Breast epithelium (tissue), 4 donors: Measurements from ENCODE around the gene BCL11B. TPM values are rescaled to one million over a fixed set of nuclear protein-coding genes. Genes with fewer than 3 reads are reported as not detected.

Source experiments
- DNase-seq, 2 donors: peaks; one replicate each; pipeline ENCODE4 v3.0.0-alpha.2; 2019; ENCODE audit warnings: low spot score in 2 of 2
- H3K27ac ChIP-seq, 2 donors: fragments of 200-600 bp; sonication (generic) in 1 of 2; one replicate each; pipeline ENCODE4 v1.5.1; 2016 to 2019; ENCODE audit warnings: mild to moderate bottlenecking in 1 of 2
- H3K27me3 ChIP-seq, 2 donors: fragments of 200-600 bp; sonication (generic) in 1 of 2; one replicate each; pipeline versions ENCODE4 v1.5.1 to v1.6.0; 2017 to 2019; ENCODE audit warnings: control low read depth in 1 of 2, mild to moderate bottlenecking in 1 of 2
- H3K36me3 ChIP-seq: fragments of 200-600 bp; one replicate; pipeline ENCODE4 v1.5.1; 2019
- H3K4me1 ChIP-seq, 2 donors: fragments of 200-600 bp; sonication (generic); one replicate each; pipeline ENCODE4 v1.5.1; 2016 to 2019; ENCODE audit warnings: control low read depth in 1 of 2
- H3K4me3 ChIP-seq, 3 donors: fragments of 200-600 bp; sonication (generic); 1 replicate in 2 of 3; 2 replicates in 1 of 3; pipeline ENCODE4 v1.5.1; 2016 to 2019; ENCODE audit warnings: mild to moderate bottlenecking in 3 of 3, moderate library complexity in 2 of 3
- H3K9me3 ChIP-seq, 2 donors: fragments of 200-600 bp; sonication (generic) in 1 of 2; one replicate each; pipeline ENCODE4 v1.5.1; 2016 to 2019; ENCODE audit warnings: control low read depth in 1 of 2
- CTCF ChIP-seq, 3 donors: fragments of 450-650 bp; IDR thresholded peaks; one replicate each; pipeline ENCODE4 v1.5.1; 2016 to 2017; ENCODE audit warnings: antibody characterized with exemption in 3 of 3, mild to moderate bottlenecking in 3 of 3, moderate library complexity in 3 of 3
- POLR2A ChIP-seq: fragments of 450-650 bp; IDR thresholded peaks from one replicate; pipeline ENCODE4 v1.6.1; 2016; ENCODE audit warnings: antibody characterized with exemption, mild to moderate bottlenecking, moderate library complexity
- POLR2AphosphoS5 ChIP-seq, 3 donors: sonication (generic); formaldehyde crosslinking; IDR thresholded peaks; one replicate each; pipeline ENCODE4 v1.6.1; 2017; ENCODE audit warnings: antibody characterized with exemption in 3 of 3
- intact Hi-C: fragments of 100-400 bp; cut with DNase I; formaldehyde crosslinking; loops from one replicate; pipeline ENCODE4 v1.15.1; 2023; ENCODE audit warnings: low total_unique reads
- total RNA-seq, 3 donors: library from RNA; depleted of rRNA; stranded (reverse); fragments of >200 nt; gene quantifications; one replicate each; pipeline ENCODE4 v1.1.0, GENCODE V29; 2016

BCL11B gene
- total RNA-seq, 3 donors from 2014 or later, result 0.96 to 3.9 (median 2.6) TPM

- no peaks in the 10 kb centered on the region for H3K4me1 ChIP-seq
Measured at GRCh38 chr14:99122521-99123125, 149.4 kb downstream of the BCL11B start.

DNA sequence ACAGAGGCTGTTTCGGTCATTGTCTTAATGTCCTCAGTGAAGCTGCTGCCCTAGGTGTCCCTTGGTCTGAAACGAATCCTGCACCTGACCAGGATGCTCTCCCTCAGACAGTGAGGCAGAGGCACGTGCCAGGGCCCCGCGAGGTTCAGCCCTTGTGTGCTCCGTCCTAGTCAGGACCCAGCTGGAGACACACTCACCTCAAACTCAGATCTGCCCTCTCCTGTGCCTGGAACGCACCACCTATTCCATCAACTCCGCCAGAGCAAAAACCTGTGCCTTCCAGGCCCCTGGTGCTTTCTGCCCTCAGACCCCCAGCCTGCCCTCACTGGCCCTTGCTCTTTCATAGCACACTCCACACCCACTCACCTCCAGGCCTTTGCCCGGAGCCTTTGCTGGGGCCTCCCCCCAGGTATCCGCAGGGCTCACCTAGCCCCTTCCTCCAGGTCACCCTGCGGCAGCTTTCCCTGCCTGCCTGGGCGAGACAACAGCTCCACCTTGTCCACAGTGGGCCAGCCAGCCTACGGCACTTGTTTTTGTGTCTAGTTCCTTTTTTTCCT is 150.6 kb downstream of the BCL11B start:
- peak in 1 of 2 donors; percentile 3 for DNase-seq
- H3K27ac ChIP-seq, result no peak overlapping the region
- H3K27me3 ChIP-seq, result peaks cover 0 to 38% of the 10 kb centered on the region in 2 donors
- H3K9me3 ChIP-seq, result no peaks in the 10 kb centered on the region
- TF ChIP-seq CTCF (IDR thresholded peaks at IDR 0.05), result no peak
- H3K4me3 ChIP-seq, result no peak overlapping the region
- no peaks in the 10 kb centered on the region for H3K4me1 ChIP-seq
- intact Hi-C loops, result no loop called here
- H3K36me3 ChIP-seq, result no peaks in the 10 kb centered on the region

More at GRCh38 chr14:99122521-99123125, 149.4 kb downstream of the BCL11B start:
- Histone ChIP-seq H3K36me3 (no peaks in the 10 kb centered on the region), H3K27ac (no peak overlapping the region), H3K9me3 (no peaks in the 10 kb centered on the region), H3K4me3 (no peak overlapping the region), H3K27me3 (peaks cover 0 to 29% of the 10 kb centered on the region in 2 donors)
- no peak for TF ChIP-seq CTCF (IDR thresholded peaks at IDR 0.05)
- TF ChIP-seq POLR2AphosphoS5 (IDR thresholded peaks at IDR 0.05), result no peak
- no peak for TF ChIP-seq POLR2A
- DNase-seq, result no peak
- intact Hi-C loops, result no loop called here

DNA sequence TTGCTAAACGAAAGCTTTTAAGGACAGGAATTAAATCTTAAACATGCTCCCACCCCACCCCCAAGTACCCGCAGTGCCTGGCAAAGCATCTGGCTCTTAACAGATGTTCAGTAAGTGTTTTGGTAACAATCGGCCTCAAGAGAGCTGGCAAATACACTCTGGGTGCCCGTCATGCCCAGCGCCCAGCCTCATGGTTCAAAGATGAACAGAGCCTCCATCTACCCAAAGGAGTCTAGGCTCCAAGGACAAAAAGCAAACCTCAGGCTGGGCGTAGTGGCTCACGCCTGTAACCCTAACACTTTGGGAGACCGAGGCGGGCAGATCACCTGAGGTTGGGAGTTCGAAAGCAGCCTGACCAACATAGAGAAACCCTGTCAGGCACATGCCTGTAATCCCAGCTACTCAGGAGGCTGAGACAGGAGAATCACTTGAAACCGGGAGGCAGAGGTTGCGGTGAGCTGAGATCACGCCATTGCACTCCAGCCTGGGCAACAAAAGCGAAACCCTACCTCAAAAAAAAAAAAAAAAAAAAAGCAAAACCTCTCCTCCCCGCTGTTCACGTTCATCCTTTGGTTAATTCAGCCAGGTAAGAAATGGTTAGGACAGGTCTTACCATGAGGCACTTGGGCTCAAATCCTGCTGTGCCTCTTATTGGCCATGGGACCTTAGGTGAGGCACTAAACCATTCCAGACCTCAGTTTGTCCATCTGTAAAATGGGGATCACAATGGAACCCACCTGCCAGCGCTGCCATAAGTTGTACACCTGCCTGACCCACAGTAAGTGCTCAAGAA is 151.3 kb downstream of the BCL11B start:
- no peaks in the 10 kb centered on the region for H3K36me3 ChIP-seq
- peaks cover 0 to 38% of the 10 kb centered on the region in 2 donors for H3K27me3 ChIP-seq
- H3K9me3 ChIP-seq, result no peaks in the 10 kb centered on the region
- H3K4me3 ChIP-seq, result no peak overlapping the region
- peak in 1 of 2 donors; percentile 15 for DNase-seq
- no peaks in the 10 kb centered on the region for H3K4me1 ChIP-seq
- H3K27ac ChIP-seq, result no peak overlapping the region
- intact Hi-C loops, result no loop called here
- TF ChIP-seq POLR2AphosphoS5 (IDR thresholded peaks at IDR 0.05) (no peak), CTCF (IDR thresholded peaks at IDR 0.05) (no peak), POLR2A (no peak)

DNA sequence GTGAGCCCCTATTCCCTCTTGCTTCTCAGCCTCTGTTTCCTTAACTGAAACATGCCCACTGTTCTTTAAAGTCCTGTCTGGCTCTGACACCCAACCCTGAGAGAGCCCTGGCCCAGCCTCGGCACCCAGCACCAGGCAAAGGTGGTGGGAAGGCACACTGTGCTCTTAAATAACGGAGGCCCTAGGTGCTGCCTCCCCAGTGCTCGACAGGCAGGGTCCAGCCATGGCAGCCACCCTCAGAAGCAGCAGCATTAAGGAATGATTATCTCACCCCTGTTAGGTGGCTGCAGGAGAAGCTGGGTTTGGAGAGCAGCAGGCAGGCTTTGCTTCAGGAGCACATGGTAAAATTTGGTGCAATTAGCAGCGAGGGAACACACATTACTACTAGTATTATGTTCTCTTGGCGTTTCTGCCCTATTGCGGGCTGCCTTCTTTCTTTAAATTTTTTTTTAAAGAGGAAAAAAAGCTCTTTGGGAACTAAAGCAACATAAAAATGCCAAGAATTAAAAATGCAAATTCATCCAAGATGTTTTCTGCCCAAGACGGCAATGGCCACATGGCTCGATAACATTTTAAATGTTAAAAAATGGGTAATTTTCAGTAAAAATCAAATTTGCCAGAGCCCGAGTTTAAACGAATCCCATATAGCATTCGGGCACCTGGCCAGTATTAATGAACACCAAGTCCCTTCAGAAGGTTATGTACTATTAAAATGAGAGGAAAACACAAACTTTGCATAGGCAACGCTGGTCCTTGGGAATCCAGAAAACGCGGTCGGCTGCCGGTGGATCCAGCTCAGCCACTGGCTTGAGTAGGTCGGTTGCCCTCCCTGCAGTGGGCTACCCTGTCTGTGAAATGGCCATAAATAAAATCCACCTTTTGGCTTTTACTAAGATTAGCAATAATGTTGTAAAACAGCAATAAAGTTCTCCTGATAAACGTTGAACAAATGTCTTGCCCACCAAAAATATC is 152.2 kb downstream of the BCL11B start:
- H3K4me3 ChIP-seq, result no peak overlapping the region
- DNase-seq, result peak in 1 of 2 donors; percentile 3
- TF ChIP-seq POLR2AphosphoS5 (IDR thresholded peaks at IDR 0.05) (no peak), CTCF (IDR thresholded peaks at IDR 0.05) (no peak), POLR2A (no peak)
- peaks cover 0 to 38% of the 10 kb centered on the region in 2 donors for H3K27me3 ChIP-seq
- no peaks in the 10 kb centered on the region for H3K9me3 ChIP-seq
- no peaks in the 10 kb centered on the region for H3K36me3 ChIP-seq
- no peaks in the 10 kb centered on the region for H3K4me1 ChIP-seq
- H3K27ac ChIP-seq, result no peak overlapping the region
- intact Hi-C loops, result no loop called here

Other genes starting within 250 kb of the BCL11B start
- gene SETD3, start 208.7 kb upstream of the BCL11B start, total RNA-seq, result 100 to 1,000 TPM in 1 of 3 donors, 10 to 100 TPM in 2; 79.0 to 101 (median 89.9) TPM
- gene CCNK, start 209.2 kb upstream of the BCL11B start, total RNA-seq, result 10 to 100 TPM; 23.0 to 29.0 (median 23.9) TPM